Stimulated activated CD4-positive, alpha-beta T cell treated with anti-CD3 and anti-CD28 coated beads, Interleukin-4, amount 100 ng/mL, for 48 hours (primary cell): ENCODE results near the gene TMBIM4.
"Not testable (repeated sequence)": the region's sequence is repeated elsewhere in the genome, so short reads cannot be mapped to it uniquely, and the experiment has no call there.

Experiments used
- DNase-seq, 2 donors: peaks; one replicate each; pipeline ENCODE4 v3.0.0-alpha.2; 2020; ENCODE audit warnings: low read depth in 2 of 2

TMBIM4 gene

GRCh38 chr12:66169221-66170170 lies at the start of gene TMBIM4:
TSS of gene TMBIM4 (minus strand) at chr12:66169996. CDS start at chr12:66169951, 45 bp downstream.
- DNase-seq, result peak; percentile 76 to 86

- DNase-seq, result no peak
These were observed 47.6 kb upstream of the TMBIM4 start for GRCh38 chr12:66217342-66217917.

GRCh38 chr12:66213011-66213410 lies 43.2 kb upstream of the TMBIM4 start:
- DNase-seq, result not testable (repeated sequence)

- DNase-seq, result not testable (repeated sequence)
These were observed 41.8 kb upstream of the TMBIM4 start for GRCh38 chr12:66211573-66211972.

- no peak for DNase-seq
These were observed 41.0 kb upstream of the TMBIM4 start for GRCh38 chr12:66210840-66211239.

- DNase-seq, result no peak
These were observed 36.3 kb upstream of the TMBIM4 start for GRCh38 chr12:66206141-66206540.

GRCh38 chr12:66203820-66204219 lies 34.0 kb upstream of the TMBIM4 start:
- DNase-seq, result no peak

- DNase-seq, result no peak
These were observed 30.2 kb upstream of the TMBIM4 start for GRCh38 chr12:66199831-66200509.

- DNase-seq, result no peak
These were observed 29.3 kb upstream of the TMBIM4 start for GRCh38 chr12:66199141-66199540.

- no peak for DNase-seq
These were observed 27.7 kb upstream of the TMBIM4 start for GRCh38 chr12:66197495-66197921.

GRCh38 chr12:66196806-66197205 lies 27.0 kb upstream of the TMBIM4 start:
- DNase-seq, result no peak

GRCh38 chr12:66195242-66195641 lies 25.4 kb upstream of the TMBIM4 start:
- no peak for DNase-seq

- DNase-seq, result no peak
These were observed 24.3 kb upstream of the TMBIM4 start for GRCh38 chr12:66194122-66194521.

GRCh38 chr12:66191547-66192126 lies 21.8 kb upstream of the TMBIM4 start:
- DNase-seq, result no peak

GRCh38 chr12:66190519-66191370 lies 20.9 kb upstream of the TMBIM4 start:
- DNase-seq, result no peak

GRCh38 chr12:66189889-66190288 lies 20.1 kb upstream of the TMBIM4 start:
- DNase-seq, result no peak

GRCh38 chr12:66189486-66189843 lies 19.7 kb upstream of the TMBIM4 start:
- DNase-seq, result no peak

GRCh38 chr12:66188584-66189485 lies 19.0 kb upstream of the TMBIM4 start, which contains the start of gene IRAK3:
TSS of gene IRAK3 (plus strand) at chr12:66189214. CDS start at chr12:66189300, 86 bp downstream.
- DNase-seq, result peak; percentile 14

- no peak for DNase-seq
These were observed 18.0 kb upstream of the TMBIM4 start for GRCh38 chr12:66187821-66188220.

- no peak for DNase-seq
These were observed 17.2 kb upstream of the TMBIM4 start for GRCh38 chr12:66187036-66187435.
